ENCODE data around the gene FAM229A. TPM values are rescaled to one million over a fixed set of nuclear protein-coding genes. Genes with fewer than 3 reads are reported as not detected.

Gene FAM229A
- total RNA-seq, 2 experiments from 2014 or later, result 17.4 to 17.6 TPM

GRCh38 chr1:32336963-32337675 is 25.2 kb downstream of the FAM229A start:
- DNase-seq (peak; percentile 47), ATAC-seq (ENCODE audit: low read depth) (peak; percentile 24)
- Mint-ChIP-seq H3K27ac (no peak overlapping the region), H3K36me3 (peaks cover 2% of the 10 kb centered on the region), H3K4me3 (peak overlapping the region; percentile 54), H3K4me1 (peaks cover 21% of the 10 kb centered on the region), H3K9me3 (no peaks in the 10 kb centered on the region), H3K27me3 (peaks cover 7% of the 10 kb centered on the region)
- POLR2A ChIA-PET, result interaction anchor here (0.7 to 3.8 kb wide), 14 partner anchors 8 to 548 kb away, joined by 3 to 33 read pairs (median 9); partner anchors contain the start of genes BSDC1, HDAC1, IQCC and LCK

- H3K4me3 Mint-ChIP-seq, result peak overlapping the region; percentile 54
- peaks cover 24% of the 10 kb centered on the region for H3K4me1 Mint-ChIP-seq
- DNase-seq, result no peak
- no peaks in the 10 kb centered on the region for H3K9me3 Mint-ChIP-seq
- no peak overlapping the region for H3K27ac Mint-ChIP-seq
- no peak for ATAC-seq (ENCODE audit: low read depth)
- H3K27me3 Mint-ChIP-seq, result peaks cover 7% of the 10 kb centered on the region
- POLR2A ChIA-PET, result interaction anchor here (0.7 to 3.8 kb wide), 30 partner anchors 9 to 548 kb away, joined by 3 to 33 read pairs (median 8); partner anchors contain the start of genes BSDC1, CCDC28B, FAM229A and HDAC1
- peaks cover 8% of the 10 kb centered on the region for H3K36me3 Mint-ChIP-seq
Measured at GRCh38 chr1:32336591-32336932, 25.7 kb downstream of the FAM229A start.

- Mint-ChIP-seq H3K4me3 (peak within 1 kb of the TSS; percentile 85), H3K27me3 (peaks cover 7% of the 10 kb centered on the region), H3K36me3 (peaks cover 12% of the 10 kb centered on the region), H3K27ac (no peak within 1 kb of the TSS), H3K4me1 (peaks cover 24% of the 10 kb centered on the region), H3K9me3 (no peaks in the 10 kb centered on the region)
- peak; percentile 91 for DNase-seq
- peak; percentile 62 for ATAC-seq (ENCODE audit: low read depth)
- POLR2A ChIA-PET, result interaction anchor here (0.6 to 3.8 kb wide), 34 partner anchors 9 to 547 kb away, joined by 3 to 33 read pairs (median 6); partner anchors contain the start of genes BSDC1, CCDC28B, FAM229A and HDAC1
Measured at GRCh38 chr1:32335790-32336590, 26.3 kb downstream of the FAM229A start, which contains the start of gene MARCKSL1. MARCKSL1 (minus strand) TSS chr1:32336233; CDS start chr1:32336033, 200 bp downstream.

- Mint-ChIP-seq H3K4me3 (no peak overlapping the region), H3K9me3 (no peaks in the 10 kb centered on the region), H3K27ac (no peak overlapping the region), H3K27me3 (peaks cover 7% of the 10 kb centered on the region), H3K36me3 (peaks cover 14% of the 10 kb centered on the region), H3K4me1 (peaks cover 24% of the 10 kb centered on the region)
- POLR2A ChIA-PET, result interaction anchor here (0.9 to 3.8 kb wide), 26 partner anchors 10 to 547 kb away, joined by 3 to 33 read pairs (median 8); partner anchors contain the start of genes BSDC1, CCDC28B, FAM229A and HDAC1
- DNase-seq (no peak), ATAC-seq (ENCODE audit: low read depth) (peak; percentile 19)
Measured at GRCh38 chr1:32335535-32335789, 26.8 kb downstream of the FAM229A start.

- ATAC-seq (ENCODE audit: low read depth), result peak; percentile 38
- peaks cover 7% of the 10 kb centered on the region for H3K27me3 Mint-ChIP-seq
- no peak overlapping the region for H3K27ac Mint-ChIP-seq
- POLR2A ChIA-PET, result interaction anchor here (1.0 to 3.8 kb wide), 15 partner anchors 11 to 323 kb away, joined by 3 to 33 read pairs (median 9); partner anchors contain the start of genes HDAC1, IQCC and KPNA6
- peaks cover 14% of the 10 kb centered on the region for H3K36me3 Mint-ChIP-seq
- peaks cover 24% of the 10 kb centered on the region for H3K4me1 Mint-ChIP-seq
- peak overlapping the region; percentile 85 for H3K4me3 Mint-ChIP-seq
- no peaks in the 10 kb centered on the region for H3K9me3 Mint-ChIP-seq
- DNase-seq, result peak; percentile 74
Measured at GRCh38 chr1:32334864-32335534, 27.3 kb downstream of the FAM229A start.

- ATAC-seq (ENCODE audit: low read depth) (no peak), DNase-seq (no peak)
- peak overlapping the region; percentile 85 for H3K4me3 Mint-ChIP-seq
- peaks cover 18% of the 10 kb centered on the region for H3K36me3 Mint-ChIP-seq
- H3K27me3 Mint-ChIP-seq, result peaks cover 7% of the 10 kb centered on the region
- no peaks in the 10 kb centered on the region for H3K9me3 Mint-ChIP-seq
- POLR2A ChIA-PET, result interaction anchor here (0.8 kb wide), 1 partner anchor 119 kb away, joined by 3 read pairs; no protein-coding TSS in a partner anchor
- no peak overlapping the region for H3K27ac Mint-ChIP-seq
- H3K4me1 Mint-ChIP-seq, result peaks cover 27% of the 10 kb centered on the region
Measured at GRCh38 chr1:32334274-32334861, 27.9 kb downstream of the FAM229A start.

GRCh38 chr1:32333251-32333963 is 28.9 kb downstream of the FAM229A start:
- no peaks in the 10 kb centered on the region for H3K9me3 Mint-ChIP-seq
- POLR2A ChIA-PET, result interaction anchor here (0.6 to 1.0 kb wide), 3 partner anchors 62 to 127 kb away, joined by 3 to 4 read pairs (median 3); no protein-coding TSS in a partner anchor
- peaks cover 6% of the 10 kb centered on the region for H3K27me3 Mint-ChIP-seq
- no peak overlapping the region for H3K27ac Mint-ChIP-seq
- DNase-seq (no peak), ATAC-seq (ENCODE audit: low read depth) (no peak)
- H3K4me1 Mint-ChIP-seq, result peaks cover 24% of the 10 kb centered on the region
- peaks cover 25% of the 10 kb centered on the region for H3K36me3 Mint-ChIP-seq
- no peak overlapping the region for H3K4me3 Mint-ChIP-seq

GRCh38 chr1:32332290-32333079 is 29.8 kb downstream of the FAM229A start:
- Mint-ChIP-seq H3K4me1 (peaks cover 19% of the 10 kb centered on the region), H3K4me3 (no peak overlapping the region), H3K36me3 (peaks cover 29% of the 10 kb centered on the region), H3K9me3 (no peaks in the 10 kb centered on the region), H3K27ac (peak overlapping the region; percentile 54), H3K27me3 (no peaks in the 10 kb centered on the region)
- POLR2A ChIA-PET, result interaction anchor here (0.6 kb wide), 2 partner anchors 61 to 67 kb away, joined by 4 read pairs; no protein-coding TSS in a partner anchor
- no peak for DNase-seq
- no peak for ATAC-seq (ENCODE audit: low read depth)

- no peak overlapping the region for H3K4me3 Mint-ChIP-seq
- POLR2A ChIA-PET, result interaction anchor here (0.6 kb wide), 1 partner anchor 66 kb away, joined by 4 read pairs; no protein-coding TSS in a partner anchor
Measured at GRCh38 chr1:32331549-32331948, 30.7 kb downstream of the FAM229A start.

GRCh38 chr1:32330558-32331151 is 31.6 kb downstream of the FAM229A start:
- Mint-ChIP-seq H3K9me3 (no peaks in the 10 kb centered on the region), H3K4me3 (no peak overlapping the region), H3K4me1 (peaks cover 12% of the 10 kb centered on the region), H3K27me3 (no peaks in the 10 kb centered on the region), H3K27ac (no peak overlapping the region), H3K36me3 (peaks cover 35% of the 10 kb centered on the region)
- POLR2A ChIA-PET, result no interaction called here
- ATAC-seq (ENCODE audit: low read depth) (no peak), DNase-seq (no peak)

More at GRCh38 chr1:32331549-32331948, 30.7 kb downstream of the FAM229A start:
- Mint-ChIP-seq H3K27ac (no peak overlapping the region), H3K9me3 (no peaks in the 10 kb centered on the region), H3K27me3 (no peaks in the 10 kb centered on the region), H3K36me3 (peaks cover 33% of the 10 kb centered on the region), H3K4me1 (peaks cover 12% of the 10 kb centered on the region)
- no peak for DNase-seq
- ATAC-seq (ENCODE audit: low read depth), result no peak

GRCh38 chr1:32329931-32330466 is 32.3 kb downstream of the FAM229A start:
- Mint-ChIP-seq H3K36me3 (peaks cover 38% of the 10 kb centered on the region), H3K4me1 (peaks cover 11% of the 10 kb centered on the region), H3K27ac (peak overlapping the region; percentile 62), H3K4me3 (no peak overlapping the region), H3K9me3 (no peaks in the 10 kb centered on the region), H3K27me3 (no peaks in the 10 kb centered on the region)
- DNase-seq, result no peak
- ATAC-seq (ENCODE audit: low read depth), result no peak
- POLR2A ChIA-PET, result no interaction called here
